GM19023 (cell line): ENCODE measurements around the gene NSRP1.
"Not testable (repeated sequence)": the region's sequence is repeated elsewhere in the genome, so short reads cannot be mapped to it uniquely, and the experiment has no call there.

Experiments used
- ATAC-seq: cut with Tn5 transposase; IDR thresholded peaks from one replicate; pipeline ENCODE4 v1.9.1; 2021; ENCODE audit warnings: mild to moderate bottlenecking, moderate library complexity; ENCODE audit not compliant: unreplicated experiment

The NSRP1 gene

DNA sequence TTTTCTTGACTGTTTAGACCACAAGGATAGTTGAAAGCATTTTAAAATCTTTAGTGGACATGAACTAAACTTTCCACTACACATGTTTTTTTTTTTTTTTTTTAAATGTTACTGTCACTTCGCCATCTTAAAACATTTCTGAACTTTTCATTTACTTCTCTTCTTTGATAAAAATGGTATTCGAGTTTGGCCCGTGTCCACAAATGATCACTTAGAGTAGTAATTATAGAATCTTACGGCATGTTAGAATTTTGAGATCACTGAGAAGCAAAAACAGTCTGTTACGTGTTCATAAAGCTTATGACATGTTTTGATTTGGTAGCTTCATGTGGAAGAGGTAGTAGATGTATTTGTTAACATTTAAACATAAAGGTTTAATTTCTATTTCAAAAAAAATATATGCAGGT lies 1.1 kb downstream of the NSRP1 start:
- ATAC-seq: no peak

DNA sequence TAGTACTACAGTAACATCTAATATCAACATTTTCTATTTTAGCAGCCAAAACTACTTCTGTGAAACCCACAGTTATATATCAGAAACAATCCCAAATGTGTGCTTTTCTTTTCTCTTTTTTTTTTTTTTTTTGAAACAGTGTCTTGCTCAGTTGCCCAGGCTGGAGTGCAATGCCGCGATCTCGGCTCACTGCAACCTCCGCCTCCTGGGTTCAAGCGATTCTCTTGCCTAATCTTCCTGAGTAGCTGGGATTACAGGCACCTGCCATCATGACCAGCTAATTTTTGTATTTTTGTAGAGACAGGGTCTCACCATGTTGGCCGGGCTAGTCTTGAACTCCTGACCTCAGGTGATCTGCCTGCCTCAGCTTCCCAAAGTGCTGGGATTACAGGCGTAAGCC lies 2.0 kb downstream of the NSRP1 start:
- not testable (repeated sequence) for ATAC-seq

DNA sequence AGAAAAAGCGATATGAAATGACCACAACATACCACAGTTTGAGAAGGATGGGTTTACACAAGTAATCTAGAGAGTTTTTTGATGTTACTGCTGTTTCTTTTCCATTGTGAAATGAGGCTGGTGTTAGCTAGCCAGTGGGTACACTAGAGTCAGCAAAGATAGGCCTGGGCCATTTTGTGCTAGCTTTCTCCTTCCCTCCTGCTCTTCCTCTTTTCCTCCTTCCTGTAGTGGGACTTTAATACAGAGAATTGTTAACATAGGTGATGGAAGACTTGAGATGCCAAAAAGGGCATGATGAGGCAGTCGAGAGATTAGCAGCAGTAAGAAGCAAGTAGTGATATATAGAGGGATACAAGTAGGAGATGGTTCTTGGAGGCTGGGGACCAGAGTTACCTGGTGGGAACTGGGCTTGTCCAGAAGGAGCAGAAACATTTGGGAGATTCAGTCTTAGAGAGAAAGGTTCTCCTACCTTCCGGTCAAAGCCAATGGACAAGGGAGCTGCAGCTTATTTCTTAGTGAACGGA lies 7.7 kb downstream of the NSRP1 start:
- ATAC-seq: no peak

DNA sequence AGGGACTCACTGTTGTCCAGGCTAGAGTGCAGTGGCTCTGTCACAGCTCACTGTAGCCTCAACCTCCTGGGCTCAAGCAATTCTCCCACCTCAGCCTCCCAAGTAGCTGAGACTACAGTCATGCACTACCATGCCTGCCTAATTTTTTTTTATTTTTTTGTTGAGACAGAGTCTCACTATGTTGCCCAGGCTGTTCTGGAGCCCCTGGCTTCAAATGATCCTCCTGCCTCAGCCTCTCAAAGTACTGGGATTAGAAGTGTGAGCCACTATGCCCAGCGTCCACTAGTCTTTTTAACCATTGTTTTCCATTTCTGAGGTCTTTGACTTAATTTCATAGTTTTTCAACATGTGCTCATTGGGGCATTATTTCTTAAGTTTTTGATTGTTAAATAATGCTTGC lies 13.5 kb downstream of the NSRP1 start:
- no peak for ATAC-seq

DNA sequence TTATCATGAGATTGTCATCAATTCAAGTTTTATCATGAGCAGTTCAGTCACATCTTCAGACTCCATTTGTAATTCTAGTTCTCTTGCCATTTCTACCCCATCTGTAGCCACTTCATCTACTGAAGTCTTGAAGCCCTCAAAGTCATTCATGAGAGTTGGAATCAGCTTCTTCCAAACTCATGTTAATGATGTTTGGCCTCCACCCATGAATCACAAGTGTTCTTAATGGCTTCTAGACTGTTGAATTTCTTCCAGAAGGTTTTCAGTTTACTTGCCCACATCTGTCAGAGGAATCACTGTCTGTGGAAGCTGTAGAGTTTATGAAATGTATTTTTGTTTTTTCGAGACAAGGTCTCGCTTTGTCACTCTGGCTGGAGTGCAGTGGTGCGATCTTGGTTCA lies 16.0 kb downstream of the NSRP1 start:
- no peak for ATAC-seq

DNA sequence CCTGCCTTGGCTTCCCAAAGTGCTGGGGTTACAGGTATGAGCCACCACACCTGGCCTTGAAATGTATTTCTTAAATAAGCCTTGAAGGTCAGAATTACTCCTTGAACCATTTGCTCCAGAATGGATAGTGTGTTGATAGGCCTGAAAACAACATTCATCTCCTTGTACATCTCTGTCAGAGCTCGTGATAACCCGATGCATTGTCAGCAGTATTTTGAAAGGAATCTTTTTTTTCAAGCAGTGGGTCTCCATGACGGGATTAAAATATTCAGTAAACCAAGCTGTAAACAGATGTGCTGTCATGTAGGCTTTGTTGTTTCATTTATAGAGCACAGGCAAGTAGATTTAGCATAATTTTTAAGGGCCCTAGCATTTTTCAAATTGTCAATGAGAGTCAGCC lies 16.6 kb downstream of the NSRP1 start:
- no peak for ATAC-seq

DNA sequence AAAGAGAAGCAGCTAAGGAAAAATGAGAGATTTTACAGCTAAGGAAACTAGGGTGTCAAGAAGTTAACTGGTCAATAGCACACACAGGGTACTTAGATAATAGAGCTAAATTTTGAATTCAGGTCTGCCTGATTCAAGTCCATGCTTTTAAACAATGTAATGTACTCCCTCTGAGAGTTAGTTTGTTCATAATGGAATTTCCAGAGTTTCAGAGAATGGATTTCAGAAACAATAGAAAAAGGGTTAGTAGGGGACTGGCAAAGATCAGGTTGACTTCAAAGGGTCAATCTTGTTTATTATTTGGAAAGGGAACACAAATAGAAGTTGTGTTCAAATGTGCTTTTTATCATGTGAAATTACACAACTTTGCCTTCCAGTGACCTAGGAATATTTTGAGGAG lies 17.9 kb downstream of the NSRP1 start:
- ATAC-seq: no peak

DNA sequence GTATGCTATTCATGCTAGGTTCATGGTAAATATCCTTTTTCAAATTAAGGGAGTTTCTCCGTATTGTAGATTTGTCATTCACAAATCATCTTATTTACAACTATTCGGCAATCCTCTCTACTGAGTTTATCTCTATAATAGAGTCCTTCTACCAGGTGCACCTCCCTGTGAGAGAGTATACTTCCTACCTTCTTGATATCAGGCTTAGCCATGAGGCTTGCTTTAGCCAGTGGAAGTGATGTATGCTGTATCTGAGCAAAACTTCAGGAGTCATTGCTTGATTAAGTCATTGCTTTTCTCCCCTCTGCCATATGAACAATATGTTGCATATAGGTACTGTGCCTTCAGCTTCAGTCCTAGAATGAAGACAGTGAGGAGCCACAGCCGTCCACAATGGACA lies 20.5 kb downstream of the NSRP1 start:
- no peak for ATAC-seq

DNA sequence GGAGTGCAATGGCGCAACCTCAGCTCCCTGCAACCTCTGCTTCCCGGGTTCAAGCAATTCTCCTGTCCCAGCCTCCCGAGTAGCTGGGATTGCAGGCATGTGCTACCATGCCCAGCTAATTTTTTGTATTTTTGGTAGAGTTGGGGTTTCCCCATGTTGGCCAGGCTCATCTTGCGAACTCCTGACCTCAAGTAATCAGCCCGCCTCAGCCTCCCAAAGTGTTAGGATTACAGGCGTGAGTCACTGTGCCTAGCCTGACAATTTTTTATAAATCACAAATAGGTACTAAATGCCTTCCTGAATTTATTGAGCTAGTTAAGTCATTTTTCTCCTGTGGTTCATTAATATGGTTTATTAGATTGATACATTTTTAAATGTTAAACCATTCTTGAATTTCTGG lies 31.2 kb downstream of the NSRP1 start:
- not testable (repeated sequence) for ATAC-seq

DNA sequence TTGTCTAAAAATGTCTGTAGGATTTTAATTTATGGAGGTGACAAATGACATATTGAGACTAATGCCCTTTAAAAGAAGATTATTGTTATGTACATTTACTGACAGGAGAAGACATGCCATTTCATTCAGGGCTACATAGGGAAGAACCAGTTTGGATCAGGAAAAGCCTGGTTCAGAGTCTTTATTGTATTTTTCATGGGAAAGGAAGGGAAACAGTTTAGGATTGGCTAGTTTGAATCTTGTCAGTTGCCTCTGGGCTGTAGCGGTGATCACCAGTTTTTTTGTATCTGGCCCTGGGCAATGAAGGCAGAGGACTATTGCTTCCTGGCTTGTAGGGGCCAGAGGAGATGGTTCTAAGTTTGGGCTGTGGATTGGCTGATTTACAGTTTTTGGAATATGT lies 31.8 kb downstream of the NSRP1 start:
- no peak for ATAC-seq

DNA sequence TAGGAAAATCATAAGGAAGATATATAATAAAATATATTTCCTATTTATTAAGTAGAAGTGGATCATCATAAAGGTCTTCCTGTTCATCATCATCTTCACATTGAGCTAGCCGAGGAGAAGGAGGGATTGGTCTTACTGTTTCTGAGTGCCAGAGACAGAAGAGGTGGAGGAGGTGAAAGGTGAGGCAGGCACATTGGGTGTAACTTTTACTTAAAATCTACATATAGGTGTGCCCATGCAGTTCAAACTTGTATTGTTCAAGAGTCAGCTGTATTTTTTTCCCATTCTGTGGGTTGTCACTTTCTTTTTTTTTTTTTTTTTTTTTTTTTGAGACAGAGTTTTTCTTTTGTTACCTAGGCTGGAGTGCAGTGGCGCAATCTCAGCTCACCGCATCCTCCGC lies 34.9 kb downstream of the NSRP1 start:
- ATAC-seq: no peak

DNA sequence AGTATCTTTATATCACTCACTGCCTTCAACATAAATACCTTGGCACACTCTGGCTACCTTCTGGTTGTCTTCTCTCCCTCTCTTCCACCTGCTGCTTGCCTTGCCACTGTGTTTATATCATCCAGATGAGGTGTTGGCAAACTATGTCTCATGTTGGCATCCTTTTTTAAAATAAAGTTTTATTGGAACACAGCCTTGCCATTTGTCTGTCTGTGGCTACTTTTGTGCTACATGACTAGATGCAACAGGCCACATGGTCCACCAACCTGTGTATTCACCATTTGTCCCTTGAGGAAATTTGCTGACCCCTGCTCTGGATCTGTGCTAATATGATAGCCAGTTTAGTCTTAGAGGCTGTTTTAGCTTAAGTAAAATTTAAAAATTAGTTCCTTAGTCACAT lies 36.8 kb downstream of the NSRP1 start:
- ATAC-seq: no peak

DNA sequence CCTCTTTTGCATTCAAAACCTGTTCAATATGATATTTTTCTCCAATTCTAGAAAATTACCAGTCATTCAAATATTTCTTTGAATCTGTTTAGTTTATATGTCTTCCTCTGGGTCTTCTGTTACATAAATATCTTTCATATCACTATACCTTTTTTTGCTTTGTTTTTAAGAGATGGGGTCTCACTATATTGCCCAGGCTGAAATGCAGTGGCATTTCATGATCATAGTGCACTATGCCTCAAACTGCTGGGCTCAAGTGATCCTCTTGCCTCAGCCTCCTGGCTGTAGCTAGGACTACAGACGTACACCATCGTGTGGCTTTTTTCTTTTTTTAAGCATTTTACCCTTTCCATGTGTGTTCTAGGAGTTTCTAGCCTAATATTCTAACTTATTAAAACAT lies 38.8 kb downstream of the NSRP1 start:
- no peak for ATAC-seq

DNA sequence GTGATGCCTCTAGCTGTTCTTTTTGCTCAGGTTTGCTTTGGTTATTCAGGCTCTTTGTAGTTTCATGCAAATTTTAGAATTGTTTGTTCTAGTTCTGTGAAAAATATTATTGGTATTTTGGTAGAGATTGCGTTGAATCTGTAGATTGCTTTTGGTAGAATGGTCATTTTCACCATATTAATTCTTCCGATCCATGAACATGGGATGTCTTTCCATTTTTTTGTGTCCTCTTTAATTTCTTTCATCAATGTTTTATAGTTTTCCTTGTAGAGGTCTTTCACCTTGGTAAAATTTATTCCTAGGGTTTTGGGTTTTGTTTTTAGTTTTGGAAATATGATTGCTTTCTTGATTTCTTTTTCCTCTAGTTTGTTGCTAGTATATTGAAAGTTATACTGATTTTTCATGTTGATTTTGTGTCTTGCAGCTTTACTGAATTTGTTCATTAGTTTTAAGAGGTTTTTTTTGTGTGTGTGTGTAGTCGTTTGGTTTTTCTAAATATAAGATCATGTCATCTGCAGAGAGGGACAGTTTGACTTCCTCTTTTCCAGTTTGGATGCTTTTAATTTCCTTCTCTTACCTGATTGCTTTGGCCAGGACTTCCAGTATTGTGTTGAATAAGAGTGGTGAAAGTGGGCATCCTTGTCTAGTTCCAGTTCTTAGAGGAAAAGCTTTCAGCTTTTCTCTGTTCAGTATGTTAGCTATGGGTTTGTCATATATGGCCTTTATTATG lies 42.4 kb downstream of the NSRP1 start:
- ATAC-seq: no peak

DNA sequence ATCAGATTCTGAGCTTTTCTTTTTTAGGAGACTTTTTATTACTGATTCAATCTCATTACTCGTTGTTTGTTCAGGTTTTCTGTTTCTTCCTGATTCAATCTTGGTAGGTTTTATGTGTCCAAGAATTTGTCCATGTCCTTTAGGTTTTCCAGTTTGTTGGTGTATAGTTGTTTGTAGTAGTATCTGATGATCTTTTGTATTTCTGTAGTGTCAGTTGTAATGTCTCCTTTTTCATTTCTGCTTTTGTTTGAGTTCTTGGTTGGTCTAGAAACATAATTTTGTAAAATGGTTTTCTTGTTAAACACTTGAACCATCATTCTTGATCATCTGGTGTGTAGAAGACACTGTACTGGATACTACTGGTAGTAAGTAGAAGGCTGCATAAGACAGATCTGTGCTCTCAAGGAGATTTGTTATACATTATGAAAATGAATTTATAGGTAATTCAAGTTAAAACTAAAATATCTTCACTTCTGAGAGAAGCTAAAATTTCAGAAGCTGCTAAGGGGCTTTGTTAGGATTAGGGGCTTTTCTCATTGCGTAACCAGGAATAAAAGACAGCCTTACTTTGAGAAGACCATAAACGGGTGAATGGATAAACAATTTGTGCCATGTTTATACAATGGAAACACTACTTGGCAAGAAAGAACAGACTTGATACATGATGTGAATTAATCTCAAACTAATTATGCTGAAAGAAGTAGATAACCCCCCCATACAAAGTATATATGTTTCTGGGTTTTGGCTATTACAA lies 44.0 kb downstream of the NSRP1 start:
- no peak for ATAC-seq

DNA sequence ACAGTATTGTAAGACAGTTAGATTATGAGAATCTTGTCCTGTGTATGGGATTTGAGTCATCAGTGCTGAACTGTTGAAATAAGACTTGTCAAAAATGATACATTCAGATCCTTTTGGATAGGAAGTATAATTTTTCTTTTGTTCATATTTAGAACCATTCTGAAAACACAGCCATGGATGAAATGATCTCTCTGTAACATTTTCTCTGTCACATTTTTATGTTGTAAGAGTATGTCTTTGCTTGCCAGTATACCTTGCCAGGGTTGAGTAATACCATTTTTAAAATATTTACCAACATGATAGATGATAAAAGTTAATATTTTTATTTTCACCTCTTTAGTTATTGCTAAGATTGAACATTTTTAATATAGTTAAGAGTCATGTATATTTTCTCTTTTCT lies 45.0 kb downstream of the NSRP1 start:
- no peak for ATAC-seq

DNA sequence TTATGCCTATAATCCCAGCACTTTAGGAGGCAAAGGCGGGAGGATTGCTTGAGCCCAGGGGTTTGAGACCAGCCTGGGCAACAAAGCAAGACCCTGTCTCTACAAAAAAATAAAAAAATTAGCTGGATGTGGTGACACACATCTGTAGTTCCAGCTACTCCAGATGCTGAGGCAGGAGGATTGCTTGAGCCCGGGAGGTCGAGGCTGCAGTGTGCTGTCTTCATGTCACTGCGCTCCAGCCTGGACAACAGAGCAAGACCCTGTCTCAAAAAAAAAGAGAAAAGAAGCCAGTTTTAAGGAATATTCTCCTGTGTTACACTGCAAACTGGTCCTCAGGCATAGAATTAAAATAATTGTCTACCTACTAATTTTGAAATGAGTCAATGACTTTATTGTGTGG lies 47.9 kb downstream of the NSRP1 start:
- no peak for ATAC-seq

DNA sequence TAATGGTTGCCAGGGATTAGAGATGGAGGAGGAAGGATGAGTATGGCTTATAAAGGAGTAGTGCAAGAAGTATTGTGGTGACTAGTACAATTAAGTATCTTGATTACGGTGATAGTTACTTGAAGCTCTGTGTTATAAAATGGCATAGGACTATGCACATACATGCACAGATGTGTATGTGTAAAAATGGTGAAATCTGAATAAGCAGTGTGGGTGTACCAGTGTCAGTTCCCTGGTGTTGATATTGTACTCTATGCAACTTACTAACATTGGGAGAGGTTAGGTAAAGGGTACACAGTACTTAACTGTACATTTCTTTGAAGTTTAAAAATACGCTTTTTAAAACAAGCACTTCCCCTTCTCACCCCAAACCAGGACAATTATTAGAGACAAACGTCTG lies 48.5 kb downstream of the NSRP1 start:
- ATAC-seq: no peak

DNA sequence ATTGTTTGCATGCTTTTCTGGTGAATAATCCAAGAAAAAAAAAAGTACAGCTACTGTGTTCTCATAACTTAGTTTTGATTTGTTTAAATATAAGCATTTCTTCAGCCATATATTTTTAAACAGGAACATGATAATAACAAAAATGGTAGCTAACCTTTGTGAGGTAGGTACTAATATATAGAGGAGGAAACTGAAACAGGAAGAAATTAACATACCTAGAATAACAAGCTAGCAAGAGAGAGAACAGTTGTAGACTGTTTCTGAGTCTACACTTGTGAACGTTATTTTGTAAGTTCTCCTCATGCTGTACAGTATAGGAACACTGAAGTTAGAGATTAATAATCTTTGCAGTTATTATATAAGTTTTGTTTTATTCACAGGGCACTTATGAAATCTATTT lies 49.3 kb downstream of the NSRP1 start:
- ATAC-seq: no peak

DNA sequence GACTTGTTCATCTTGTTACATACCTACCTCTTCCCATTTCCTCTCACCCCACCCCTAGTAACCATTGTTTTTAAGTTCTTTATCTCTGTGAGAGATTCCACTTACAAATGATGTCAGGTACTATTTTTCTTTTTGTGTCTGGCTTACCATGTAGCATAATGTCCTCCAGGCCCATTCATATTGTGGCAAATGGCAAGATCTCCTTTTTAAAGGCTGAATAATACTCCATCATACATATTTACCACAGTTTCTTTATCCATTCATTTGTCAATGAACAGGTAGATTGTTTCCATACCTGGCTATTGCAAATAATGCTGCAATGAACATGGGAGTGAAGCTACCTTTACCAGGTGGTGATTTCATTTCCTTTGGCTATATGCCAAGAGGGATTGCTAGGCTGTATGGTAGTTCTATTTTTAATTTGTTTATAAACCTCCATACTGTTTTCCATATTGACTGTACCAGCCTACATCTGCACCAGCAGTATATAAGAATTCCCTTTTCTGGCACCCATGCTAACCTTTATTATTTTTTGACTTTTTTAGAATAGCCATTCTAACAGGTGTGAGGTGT lies 53.9 kb downstream of the NSRP1 start:
- no peak for ATAC-seq

DNA sequence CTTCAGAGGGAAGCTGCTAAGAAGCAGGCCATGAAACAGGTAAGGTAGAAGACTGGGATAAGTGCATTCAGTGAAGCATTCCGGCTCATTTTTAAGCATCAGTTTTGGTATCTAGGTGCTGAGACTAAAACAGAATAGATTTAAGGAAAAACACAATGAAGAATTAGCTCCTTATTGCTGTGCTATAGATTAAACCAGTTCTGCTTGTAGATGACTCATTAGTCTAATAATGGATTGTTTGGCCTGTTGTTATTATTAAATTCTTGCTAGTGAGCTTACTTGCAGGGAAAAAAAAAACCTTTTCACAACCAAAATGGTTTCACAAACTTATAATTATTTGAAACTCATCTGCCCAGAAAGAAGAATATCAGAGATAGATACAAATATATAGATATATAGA lies 55.9 kb downstream of the NSRP1 start:
- ATAC-seq: no peak

DNA sequence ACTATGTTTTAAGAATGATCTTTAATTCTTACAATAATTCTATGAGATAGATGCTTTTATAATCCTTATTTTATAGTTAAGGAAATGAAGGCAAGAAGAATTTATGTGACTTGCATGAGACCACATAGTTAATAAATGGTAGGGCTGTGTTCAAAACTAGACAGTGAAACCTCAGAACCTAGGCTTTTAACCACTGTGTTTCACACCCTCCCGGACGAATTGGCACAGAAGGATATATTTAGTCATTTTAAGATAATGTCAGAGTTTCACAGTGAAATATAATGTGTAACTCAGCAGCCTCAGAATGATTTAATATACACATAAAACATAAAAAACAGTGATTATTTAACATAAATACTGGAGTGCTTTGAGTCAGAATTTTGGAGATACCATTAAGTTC lies 57.0 kb downstream of the NSRP1 start:
- no peak for ATAC-seq
